Transverse colon (tissue), 3 donors: ENCODE measurements around the gene EYS.

ENCODE experiments used
- CTCF ChIP-seq, 5 experiments: fragments of 200-600 bp in 3 of 5; fragments of 450-650 bp in 2 of 5; sonication (generic) in 3 of 5; IDR thresholded peaks; 1 replicate in 2 of 5; 2 replicates in 3 of 5; pipeline ENCODE4 v1.5.1; 2016 to 2017; ENCODE audit warnings: antibody characterized with exemption in 5 of 5, inconsistent platforms in 3 of 5, mild to moderate bottlenecking in 2 of 5, moderate library complexity in 1 of 5
- EP300 ChIP-seq: sonication (generic); formaldehyde crosslinking; IDR thresholded peaks from one replicate; pipeline ENCODE4 v1.6.1; 2017; ENCODE audit warnings: antibody characterized with exemption, low read depth
- POLR2A ChIP-seq: fragments of 450-650 bp; IDR thresholded peaks from one replicate; pipeline ENCODE4 v1.6.1; 2016; ENCODE audit warnings: antibody characterized with exemption, mild to moderate bottlenecking, moderate library complexity

GRCh38 chr6:63997221-63997620 lies 1709.8 kb downstream of the EYS start:
- TF ChIP-seq CTCF (IDR thresholded peaks at IDR 0.05) (no peak), POLR2A (no peak), EP300 (no peak)
